ENCODE results near the gene ANKRD40CL.

Gene ANKRD40CL

DNA sequence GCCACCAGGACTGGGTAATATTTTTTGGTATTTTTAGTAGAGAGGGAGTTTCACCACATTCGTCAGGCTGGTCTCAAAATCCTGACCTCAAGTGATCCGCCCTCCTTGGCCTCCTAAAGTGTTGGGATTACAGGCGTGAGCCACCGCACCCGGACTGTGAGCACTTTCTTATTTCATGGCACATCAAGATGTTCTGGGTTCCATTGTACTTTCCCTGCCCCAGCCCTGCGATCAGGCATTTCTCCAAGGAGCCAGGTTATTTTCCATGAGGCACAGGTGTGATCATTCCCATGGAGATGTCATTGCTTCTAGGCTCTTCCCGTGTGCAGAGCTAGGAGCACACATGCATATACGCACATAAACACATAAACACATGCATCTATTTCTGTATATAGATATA is 2.6 kb upstream of the ANKRD40CL start:
- H3K36me3 ChIP-seq (ENCODE audit: control insufficient read depth, insufficient read depth, low read length), result no peaks in the 10 kb centered on the region
- H3K27me3 ChIP-seq (replicated peaks; ENCODE audit: control insufficient read depth, insufficient read depth, low read length), result no peaks in the 10 kb centered on the region
- no peak overlapping the region for H3K4me3 ChIP-seq (replicated peaks; ENCODE audit: low read depth, low read length)
- no peak for DNase-seq (ENCODE audit: extremely low read depth, insufficient read length)
- TF ChIP-seq, protein P1, sequence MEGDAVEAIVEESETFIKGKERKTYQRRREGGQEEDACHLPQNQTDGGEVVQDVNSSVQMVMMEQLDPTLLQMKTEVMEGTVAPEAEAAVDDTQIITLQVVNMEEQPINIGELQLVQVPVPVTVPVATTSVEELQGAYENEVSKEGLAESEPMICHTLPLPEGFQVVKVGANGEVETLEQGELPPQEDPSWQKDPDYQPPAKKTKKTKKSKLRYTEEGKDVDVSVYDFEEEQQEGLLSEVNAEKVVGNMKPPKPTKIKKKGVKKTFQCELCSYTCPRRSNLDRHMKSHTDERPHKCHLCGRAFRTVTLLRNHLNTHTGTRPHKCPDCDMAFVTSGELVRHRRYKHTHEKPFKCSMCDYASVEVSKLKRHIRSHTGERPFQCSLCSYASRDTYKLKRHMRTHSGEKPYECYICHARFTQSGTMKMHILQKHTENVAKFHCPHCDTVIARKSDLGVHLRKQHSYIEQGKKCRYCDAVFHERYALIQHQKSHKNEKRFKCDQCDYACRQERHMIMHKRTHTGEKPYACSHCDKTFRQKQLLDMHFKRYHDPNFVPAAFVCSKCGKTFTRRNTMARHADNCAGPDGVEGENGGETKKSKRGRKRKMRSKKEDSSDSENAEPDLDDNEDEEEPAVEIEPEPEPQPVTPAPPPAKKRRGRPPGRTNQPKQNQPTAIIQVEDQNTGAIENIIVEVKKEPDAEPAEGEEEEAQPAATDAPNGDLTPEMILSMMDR (IDR thresholded peaks at IDR 0.05; ENCODE audit: insufficient read depth, low read length, poor library complexity, severe bottlenecking), result no peak

DNA sequence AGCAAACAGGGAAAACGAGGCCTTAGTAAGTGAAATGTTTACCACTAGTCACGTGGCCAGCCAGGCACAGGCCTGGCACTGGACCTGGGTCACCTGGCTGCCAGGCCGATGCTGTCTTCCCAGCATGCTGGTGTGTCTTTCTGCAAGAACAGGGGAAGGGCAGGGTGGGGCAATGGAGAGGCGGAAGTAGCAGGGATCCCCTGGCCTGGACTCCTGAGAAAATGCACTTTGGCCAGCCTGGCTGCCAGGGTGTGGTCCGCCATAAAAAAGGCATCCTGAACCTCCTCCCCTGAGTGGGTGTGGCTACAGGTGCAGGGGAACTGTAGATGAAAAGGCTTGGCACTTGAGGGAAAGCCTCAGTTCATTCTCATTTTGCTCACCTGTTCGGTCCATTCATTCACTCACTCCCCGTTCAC is 1.0 kb upstream of the ANKRD40CL start:
- Histone ChIP-seq H3K27me3 (replicated peaks; ENCODE audit: control insufficient read depth, insufficient read depth, low read length) (no peaks in the 10 kb centered on the region), H3K36me3 (ENCODE audit: control insufficient read depth, insufficient read depth, low read length) (no peaks in the 10 kb centered on the region), H3K4me3 (replicated peaks; ENCODE audit: low read depth, low read length) (no peak overlapping the region)
- DNase-seq (ENCODE audit: extremely low read depth, insufficient read length), result no peak
- TF ChIP-seq, protein P1 (IDR thresholded peaks at IDR 0.05; ENCODE audit: insufficient read depth, low read length, poor library complexity, severe bottlenecking), result no peak

DNA sequence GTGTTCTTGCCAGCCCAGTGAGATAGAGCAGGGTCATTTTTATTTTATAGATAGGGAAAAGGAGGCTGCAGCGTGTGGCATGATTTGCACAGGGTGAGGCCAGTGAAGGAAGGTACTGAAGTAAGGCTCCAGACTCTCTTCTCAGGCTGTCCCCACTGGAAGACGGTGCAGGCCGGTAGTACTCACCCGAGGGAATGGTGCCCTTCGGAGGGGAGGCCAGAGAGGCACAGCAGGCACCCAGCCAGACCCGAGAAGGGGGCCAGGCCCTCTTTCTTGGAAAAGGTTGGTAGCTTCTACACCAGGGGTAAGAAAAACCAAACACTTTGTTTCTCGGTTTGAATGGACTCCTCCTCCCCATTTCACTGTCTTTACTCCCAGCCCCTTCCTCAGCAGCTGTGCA is 288 bp downstream of the ANKRD40CL start:
- H3K4me3 ChIP-seq (replicated peaks; ENCODE audit: low read depth, low read length), result no peak overlapping the region
- no peak for DNase-seq (ENCODE audit: extremely low read depth, insufficient read length)
- TF ChIP-seq, protein P1 (IDR thresholded peaks at IDR 0.05; ENCODE audit: insufficient read depth, low read length, poor library complexity, severe bottlenecking), result no peak

DNA sequence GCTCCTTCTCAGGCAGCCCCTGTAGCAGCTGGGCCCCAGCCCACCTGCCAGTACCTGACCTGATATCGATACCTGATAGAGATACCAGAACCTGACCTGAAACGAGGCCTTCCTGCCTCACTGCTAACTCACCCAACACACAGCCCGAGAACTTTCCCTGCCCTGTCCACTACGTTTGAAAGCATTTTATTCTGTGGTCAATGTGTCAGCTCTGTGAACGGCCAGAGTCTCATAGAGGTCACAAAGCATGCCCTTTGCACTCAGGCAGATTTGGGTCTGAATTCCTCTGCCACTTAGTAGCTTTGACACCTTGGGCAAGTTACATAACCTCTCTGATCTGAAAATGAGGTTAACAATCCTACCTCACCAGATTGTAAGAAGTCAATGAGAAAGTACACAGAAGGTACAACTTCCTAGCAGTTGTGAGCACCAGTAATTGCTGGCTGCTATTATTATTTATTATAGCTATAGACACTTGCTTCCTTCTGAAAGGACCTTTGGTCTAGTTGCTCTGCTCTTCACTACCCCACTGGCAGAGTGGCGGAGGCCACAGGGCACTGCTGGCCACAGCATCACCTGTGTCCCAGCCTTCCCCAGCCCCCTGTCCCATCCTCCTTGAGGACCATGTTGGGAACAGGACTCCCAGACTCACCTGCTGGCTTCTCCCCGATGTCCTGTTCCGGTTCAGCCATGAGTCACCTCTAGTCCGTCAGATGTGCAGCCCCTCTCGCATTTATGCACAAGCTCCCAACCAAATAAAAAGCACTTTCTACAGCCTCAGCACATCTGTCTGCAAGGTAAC is 895 bp downstream of the ANKRD40CL start:
- TF ChIP-seq, protein P1 (IDR thresholded peaks at IDR 0.05; ENCODE audit: insufficient read depth, low read length, poor library complexity, severe bottlenecking), result no peak
- DNase-seq (ENCODE audit: extremely low read depth, insufficient read length), result no peak
- Histone ChIP-seq H3K27me3 (replicated peaks; ENCODE audit: control insufficient read depth, insufficient read depth, low read length) (no peaks in the 10 kb centered on the region), H3K4me3 (replicated peaks; ENCODE audit: low read depth, low read length) (no peak overlapping the region), H3K36me3 (ENCODE audit: control insufficient read depth, insufficient read depth, low read length) (no peaks in the 10 kb centered on the region)

More for the DNA sequence above, 288 bp downstream of the ANKRD40CL start:
- no peaks in the 10 kb centered on the region for H3K27me3 ChIP-seq (replicated peaks; ENCODE audit: control insufficient read depth, insufficient read depth, low read length)
- no peaks in the 10 kb centered on the region for H3K36me3 ChIP-seq (ENCODE audit: control insufficient read depth, insufficient read depth, low read length)

DNA sequence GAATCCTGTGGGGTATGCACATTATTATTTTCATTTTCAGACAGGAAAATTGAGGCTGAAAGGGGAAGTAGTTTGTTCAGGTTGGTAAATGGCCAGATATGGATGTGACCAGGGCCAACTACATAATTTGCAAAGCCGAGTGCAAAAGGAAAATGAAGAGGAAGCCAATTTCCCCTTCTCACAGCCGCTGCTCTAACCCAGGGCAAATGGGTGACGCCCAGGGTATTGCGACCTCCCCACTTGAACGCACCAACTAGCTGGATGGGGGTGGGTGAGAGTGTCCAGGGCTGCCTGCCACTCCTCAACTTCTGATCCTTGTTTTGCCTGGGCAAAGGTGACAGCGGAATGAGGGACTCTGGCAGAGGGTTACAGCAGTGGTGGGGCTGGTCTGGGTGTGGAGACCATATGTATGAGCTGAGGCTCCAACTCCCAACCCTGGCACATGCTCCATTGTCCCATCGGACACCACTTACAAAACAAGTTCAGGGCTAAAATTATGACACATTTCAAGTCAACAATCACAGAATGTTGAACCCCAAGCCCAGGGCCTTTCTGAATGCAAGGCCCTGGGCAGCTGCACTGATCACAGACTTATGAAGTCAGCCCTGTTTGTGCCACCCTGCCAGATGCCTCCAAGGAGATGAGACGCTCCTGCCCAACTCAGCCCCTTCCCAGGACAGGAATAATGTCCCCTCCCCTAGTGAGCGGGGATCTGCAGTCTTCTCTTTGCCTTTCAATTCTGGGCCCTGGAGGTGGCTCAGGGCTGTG is 1.7 kb downstream of the ANKRD40CL start:
- peak; percentile 35 for DNase-seq (ENCODE audit: extremely low read depth, insufficient read length)
- H3K27me3 ChIP-seq (replicated peaks; ENCODE audit: control insufficient read depth, insufficient read depth, low read length), result no peaks in the 10 kb centered on the region
- H3K4me3 ChIP-seq (replicated peaks; ENCODE audit: low read depth, low read length), result no peak overlapping the region
- TF ChIP-seq, protein P1 (IDR thresholded peaks at IDR 0.05; ENCODE audit: insufficient read depth, low read length, poor library complexity, severe bottlenecking), result no peak
- no peaks in the 10 kb centered on the region for H3K36me3 ChIP-seq (ENCODE audit: control insufficient read depth, insufficient read depth, low read length)

Measured in GM06990 (cell line).